AG10803 (cell line): ENCODE results near the gene DUSP21.

Experiments
- DNase-seq: peaks from one replicate; pipeline ENCODE4 v3.0.0; 2010; ENCODE audit warnings: low read depth
- H3K4me3 ChIP-seq: 2 replicates; pipeline ENCODE4 v1.5.1; 2011; ENCODE audit warnings: mild to moderate bottlenecking, low read length, control low read depth
- TF ChIP-seq, protein P1 (sequence below): conservative IDR thresholded peaks from 2 replicates; pipeline ENCODE4 v1.5.1; 2011; ENCODE audit warnings: mild to moderate bottlenecking, low read length, control low read depth, inconsistent platforms

The DUSP21 gene

DNA sequence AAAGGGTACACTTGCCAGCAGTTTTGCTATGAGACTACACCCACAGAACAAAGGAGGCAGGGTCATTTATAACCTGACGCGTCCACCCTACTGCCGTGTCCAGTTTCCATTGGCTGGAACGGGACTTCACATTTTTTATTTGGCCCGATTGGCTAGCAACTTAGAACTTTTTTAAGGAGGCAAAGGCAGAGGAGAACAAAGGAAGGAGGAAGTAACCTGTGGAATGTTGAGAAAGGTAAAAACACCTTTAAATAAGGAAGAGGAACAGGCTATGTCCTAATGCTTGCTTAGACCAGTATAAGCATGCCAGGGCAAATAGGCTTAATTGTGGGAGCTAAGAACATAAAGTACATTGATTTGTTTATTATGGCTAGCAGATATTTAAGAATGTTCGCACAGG, 47.8 kb downstream of the DUSP21 start:
- no peak for DNase-seq
- TF ChIP-seq, protein P1, sequence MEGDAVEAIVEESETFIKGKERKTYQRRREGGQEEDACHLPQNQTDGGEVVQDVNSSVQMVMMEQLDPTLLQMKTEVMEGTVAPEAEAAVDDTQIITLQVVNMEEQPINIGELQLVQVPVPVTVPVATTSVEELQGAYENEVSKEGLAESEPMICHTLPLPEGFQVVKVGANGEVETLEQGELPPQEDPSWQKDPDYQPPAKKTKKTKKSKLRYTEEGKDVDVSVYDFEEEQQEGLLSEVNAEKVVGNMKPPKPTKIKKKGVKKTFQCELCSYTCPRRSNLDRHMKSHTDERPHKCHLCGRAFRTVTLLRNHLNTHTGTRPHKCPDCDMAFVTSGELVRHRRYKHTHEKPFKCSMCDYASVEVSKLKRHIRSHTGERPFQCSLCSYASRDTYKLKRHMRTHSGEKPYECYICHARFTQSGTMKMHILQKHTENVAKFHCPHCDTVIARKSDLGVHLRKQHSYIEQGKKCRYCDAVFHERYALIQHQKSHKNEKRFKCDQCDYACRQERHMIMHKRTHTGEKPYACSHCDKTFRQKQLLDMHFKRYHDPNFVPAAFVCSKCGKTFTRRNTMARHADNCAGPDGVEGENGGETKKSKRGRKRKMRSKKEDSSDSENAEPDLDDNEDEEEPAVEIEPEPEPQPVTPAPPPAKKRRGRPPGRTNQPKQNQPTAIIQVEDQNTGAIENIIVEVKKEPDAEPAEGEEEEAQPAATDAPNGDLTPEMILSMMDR = no peak
- H3K4me3 ChIP-seq = no peak overlapping the region
